Measurements from ENCODE around the gene STUM.
A peak's percentile ranks its signal among the peaks of the same experiment; 100 is the strongest.
"Not testable (repeated sequence)": the region's sequence is repeated elsewhere in the genome, so short reads cannot be mapped to it uniquely, and the experiment has no call there.

The STUM gene

GRCh38 chr1:226606311-226607267 lies 58.0 kb downstream of the STUM start:
- no peak for DNase-seq

- no peak for DNase-seq
Measured at GRCh38 chr1:226607268-226607660, 58.7 kb downstream of the STUM start.

- DNase-seq, result no peak
Measured at GRCh38 chr1:226607821-226608220, 59.3 kb downstream of the STUM start.

- peak; percentile 83 for DNase-seq
Measured at GRCh38 chr1:226608699-226609505, 60.3 kb downstream of the STUM start.

- no peak for DNase-seq
Measured at GRCh38 chr1:226609836-226610455, 61.4 kb downstream of the STUM start.

- DNase-seq, result no peak
Measured at GRCh38 chr1:226610671-226611070, 62.1 kb downstream of the STUM start.

- DNase-seq, result no peak
Measured at GRCh38 chr1:226611301-226611700, 62.7 kb downstream of the STUM start.

GRCh38 chr1:226611980-226612379 lies 63.4 kb downstream of the STUM start:
- DNase-seq, result not testable (repeated sequence)

GRCh38 chr1:226615876-226616275 lies 67.3 kb downstream of the STUM start:
- no peak for DNase-seq

- DNase-seq, result no peak
Measured at GRCh38 chr1:226616636-226617035, 68.1 kb downstream of the STUM start.

- DNase-seq, result no peak
Measured at GRCh38 chr1:226617109-226617508, 68.5 kb downstream of the STUM start.

- DNase-seq, result not testable (repeated sequence)
Measured at GRCh38 chr1:226617719-226618118, 69.2 kb downstream of the STUM start.

GRCh38 chr1:226618380-226618779 lies 69.8 kb downstream of the STUM start:
- DNase-seq, result no peak

- no peak for DNase-seq
Measured at GRCh38 chr1:226619031-226619430, 70.5 kb downstream of the STUM start.

- no peak for DNase-seq
Measured at GRCh38 chr1:226622012-226622411, 73.4 kb downstream of the STUM start.

GRCh38 chr1:226624526-226624925 lies 76.0 kb downstream of the STUM start:
- DNase-seq, result no peak

GRCh38 chr1:226625326-226625725 lies 76.8 kb downstream of the STUM start:
- DNase-seq, result no peak

- DNase-seq, result no peak
Measured at GRCh38 chr1:226625832-226626576, 77.4 kb downstream of the STUM start.

GRCh38 chr1:226626577-226626956 lies 78.0 kb downstream of the STUM start:
- peak; percentile 92 for DNase-seq

- DNase-seq, result no peak
Measured at GRCh38 chr1:226627050-226627755, 78.6 kb downstream of the STUM start.

- DNase-seq, result no peak
Measured at GRCh38 chr1:226627924-226628611, 79.5 kb downstream of the STUM start.
